ENCODE measurements around the gene DNAJC4. TPM values are rescaled to one million over a fixed set of nuclear protein-coding genes. Genes with fewer than 3 reads are reported as not detected.
"Not testable (repeated sequence)": the region's sequence is repeated elsewhere in the genome, so short reads cannot be mapped to it uniquely, and the experiment has no call there.

The DNAJC4 gene
- total RNA-seq, 1 donor from 2014 or later: 48.2 TPM

GRCh38 chr11:64245401-64245796 is 15.1 kb downstream of the DNAJC4 start:
- Mint-ChIP-seq H3K4me3 (peak overlapping the region; percentile 94), H3K36me3 (no peaks in the 10 kb centered on the region), H3K27ac (peak overlapping the region; percentile 99), H3K27me3 (no peaks in the 10 kb centered on the region), H3K4me1 (ENCODE audit: unreplicated experiment) (peaks cover 16% of the 10 kb centered on the region), H3K9me3 (no peaks in the 10 kb centered on the region)
- TF ChIP-seq, protein P1, sequence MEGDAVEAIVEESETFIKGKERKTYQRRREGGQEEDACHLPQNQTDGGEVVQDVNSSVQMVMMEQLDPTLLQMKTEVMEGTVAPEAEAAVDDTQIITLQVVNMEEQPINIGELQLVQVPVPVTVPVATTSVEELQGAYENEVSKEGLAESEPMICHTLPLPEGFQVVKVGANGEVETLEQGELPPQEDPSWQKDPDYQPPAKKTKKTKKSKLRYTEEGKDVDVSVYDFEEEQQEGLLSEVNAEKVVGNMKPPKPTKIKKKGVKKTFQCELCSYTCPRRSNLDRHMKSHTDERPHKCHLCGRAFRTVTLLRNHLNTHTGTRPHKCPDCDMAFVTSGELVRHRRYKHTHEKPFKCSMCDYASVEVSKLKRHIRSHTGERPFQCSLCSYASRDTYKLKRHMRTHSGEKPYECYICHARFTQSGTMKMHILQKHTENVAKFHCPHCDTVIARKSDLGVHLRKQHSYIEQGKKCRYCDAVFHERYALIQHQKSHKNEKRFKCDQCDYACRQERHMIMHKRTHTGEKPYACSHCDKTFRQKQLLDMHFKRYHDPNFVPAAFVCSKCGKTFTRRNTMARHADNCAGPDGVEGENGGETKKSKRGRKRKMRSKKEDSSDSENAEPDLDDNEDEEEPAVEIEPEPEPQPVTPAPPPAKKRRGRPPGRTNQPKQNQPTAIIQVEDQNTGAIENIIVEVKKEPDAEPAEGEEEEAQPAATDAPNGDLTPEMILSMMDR (conservative IDR thresholded peaks at IDR 0.05): no peak
- no peak for DNase-seq (ENCODE audit: extremely low spot score, unreplicated experiment)

DNA sequence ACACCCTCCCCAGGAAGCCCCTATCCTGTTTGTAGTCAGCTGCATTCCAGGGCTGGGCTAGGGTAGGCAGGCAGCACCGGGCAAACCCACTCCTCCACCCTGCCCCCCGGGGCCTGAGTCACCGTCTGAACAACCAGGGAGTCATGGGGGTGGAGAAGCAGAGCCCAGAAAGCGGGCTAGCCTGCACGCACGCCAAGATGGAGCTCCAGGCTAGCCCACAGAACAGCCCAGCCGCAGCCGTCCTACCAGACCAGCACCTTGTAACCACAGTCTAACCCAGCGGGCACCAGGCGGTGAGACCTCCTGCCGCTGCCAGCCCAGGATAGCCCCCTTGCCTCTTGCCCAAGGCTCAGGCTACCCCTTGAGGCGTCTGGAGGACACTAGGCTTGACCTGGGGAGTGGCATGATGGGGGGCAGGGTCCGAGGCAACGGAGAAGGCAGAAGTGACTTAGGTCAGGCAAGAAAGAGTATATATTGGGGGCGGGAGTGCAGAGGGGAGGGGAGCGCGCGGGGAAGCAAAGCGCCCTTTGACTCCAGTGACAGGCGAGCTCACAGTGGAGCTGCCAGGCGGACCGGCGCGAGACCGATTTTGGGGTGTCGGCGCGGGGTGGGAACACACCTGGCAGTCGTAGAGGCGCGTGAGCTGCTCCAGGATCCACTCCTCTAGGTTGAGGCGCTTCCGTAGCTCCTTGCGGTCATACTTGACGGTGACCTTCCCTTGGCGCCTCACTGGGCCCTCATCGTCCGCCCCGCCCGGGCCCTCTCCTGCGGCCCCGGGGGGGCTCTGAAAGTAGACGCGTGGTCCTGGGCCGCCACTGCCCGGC is 15.7 kb downstream of the DNAJC4 start:
- no peaks in the 10 kb centered on the region for H3K9me3 Mint-ChIP-seq
- DNase-seq (ENCODE audit: extremely low spot score, unreplicated experiment): no peak
- peak overlapping the region; percentile 99 for H3K27ac Mint-ChIP-seq
- peak overlapping the region; percentile 94 for H3K4me3 Mint-ChIP-seq
- TF ChIP-seq, protein P1 (conservative IDR thresholded peaks at IDR 0.05): peak; percentile 17
- no peaks in the 10 kb centered on the region for H3K27me3 Mint-ChIP-seq
- H3K36me3 Mint-ChIP-seq: no peaks in the 10 kb centered on the region
- peaks cover 16% of the 10 kb centered on the region for H3K4me1 Mint-ChIP-seq (ENCODE audit: unreplicated experiment)

GRCh38 chr11:64246621-64246870 is 16.2 kb downstream of the DNAJC4 start:
- H3K9me3 Mint-ChIP-seq; DNase-seq (ENCODE audit: extremely low spot score, unreplicated experiment); H3K27ac Mint-ChIP-seq; H3K36me3 Mint-ChIP-seq; H3K27me3 Mint-ChIP-seq: not testable (repeated sequence)
- H3K4me1 Mint-ChIP-seq (ENCODE audit: unreplicated experiment): peaks cover 16% of the 10 kb centered on the region
- H3K4me3 Mint-ChIP-seq: peak overlapping the region; percentile 94

DNA sequence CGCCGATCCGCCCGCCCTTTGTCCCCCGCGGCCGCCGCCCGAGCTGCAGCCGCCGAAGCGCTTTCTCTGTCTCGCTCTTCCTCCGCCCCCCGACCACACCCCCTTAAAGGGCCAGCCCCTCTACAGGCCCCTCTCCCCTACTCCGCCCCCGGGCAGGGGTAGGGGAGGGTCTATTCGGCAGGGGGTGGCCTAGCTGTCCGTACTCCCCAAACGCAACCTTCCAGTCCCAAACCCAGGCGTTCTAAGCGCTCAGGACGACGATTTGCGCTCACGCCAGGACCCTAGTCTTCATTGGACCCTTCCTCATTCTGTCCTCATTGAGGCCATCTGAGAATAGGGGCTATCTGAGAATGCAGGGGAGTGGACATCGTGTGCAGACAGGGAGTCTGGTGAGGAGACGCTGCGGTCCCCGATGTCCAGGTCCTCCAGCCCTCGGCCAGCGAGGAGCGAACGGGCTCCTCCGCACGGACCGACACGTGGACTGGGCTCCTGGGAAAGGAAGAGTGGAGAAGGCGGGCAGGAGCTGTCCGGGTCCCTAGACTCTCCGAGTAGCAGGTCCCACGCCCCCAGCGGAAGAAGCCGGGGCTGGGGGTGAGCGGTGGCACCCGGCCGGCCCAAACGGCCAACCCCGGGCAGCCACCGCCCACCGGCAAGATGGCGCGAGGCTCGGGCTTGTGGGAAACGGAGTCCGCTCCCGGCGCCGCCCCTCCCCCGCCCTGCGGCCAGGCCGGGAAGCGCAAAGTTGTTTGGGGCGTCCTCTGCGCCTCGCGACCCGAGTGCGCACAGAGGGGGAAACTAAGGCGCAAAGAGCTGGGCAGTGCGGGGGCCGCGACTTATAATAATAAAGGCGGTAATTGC is 16.8 kb downstream of the DNAJC4 start, which contains the start of gene PPP1R14B:
TSS of gene PPP1R14B (minus strand) at position 73 of the 858 bp plus-strand sequence. CDS start 270 bp downstream, outside the sequence.
- H3K9me3 Mint-ChIP-seq: no peaks in the 10 kb centered on the region
- H3K27me3 Mint-ChIP-seq: no peaks in the 10 kb centered on the region
- no peaks in the 10 kb centered on the region for H3K36me3 Mint-ChIP-seq
- peak within 1 kb of the TSS; percentile 94 for H3K4me3 Mint-ChIP-seq
- TF ChIP-seq, protein P1 (conservative IDR thresholded peaks at IDR 0.05): peak; percentile 33
- peak within 1 kb of the TSS; percentile 99 for H3K27ac Mint-ChIP-seq
- peak; percentile 90 for DNase-seq (ENCODE audit: extremely low spot score, unreplicated experiment)
- peaks cover 16% of the 10 kb centered on the region for H3K4me1 Mint-ChIP-seq (ENCODE audit: unreplicated experiment)

DNA sequence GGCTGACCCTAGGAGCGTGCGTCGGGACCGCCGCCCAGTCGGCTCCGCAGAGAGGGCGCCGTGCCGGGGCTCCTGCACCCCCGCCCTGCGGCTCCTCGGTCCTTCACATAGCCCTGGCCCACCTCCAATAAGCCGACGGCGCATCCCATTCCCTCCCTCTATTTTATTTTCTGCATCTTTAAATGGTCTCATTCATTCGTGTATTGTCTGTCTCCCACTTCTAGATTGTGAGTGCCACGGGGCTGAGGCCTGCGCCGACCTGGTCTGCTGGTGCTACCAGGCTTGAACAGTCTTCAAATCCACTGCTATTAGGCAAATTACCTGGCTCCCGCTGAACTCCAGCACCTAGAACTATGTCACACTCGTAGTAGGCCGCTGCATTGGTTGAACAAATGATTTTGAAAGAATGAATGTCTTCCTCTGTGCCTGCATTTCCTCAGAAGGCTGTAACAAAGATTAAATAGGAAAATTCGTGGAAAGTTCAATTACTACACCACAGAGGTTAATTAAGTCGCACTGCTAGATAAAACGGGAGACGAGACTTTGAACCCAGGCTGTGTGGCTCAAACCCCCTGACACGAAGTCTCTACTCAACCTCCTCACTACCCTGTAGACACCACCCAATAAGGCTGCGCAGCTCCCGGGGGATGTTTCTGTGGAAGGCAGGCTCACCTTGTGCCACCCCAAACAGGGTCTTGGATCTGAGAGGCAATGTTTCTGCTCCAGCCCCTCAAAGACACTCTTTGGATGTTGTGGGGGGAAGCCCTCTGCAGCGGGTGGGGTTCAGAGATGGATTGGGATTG is 17.6 kb downstream of the DNAJC4 start:
- DNase-seq (ENCODE audit: extremely low spot score, unreplicated experiment): no peak
- peak overlapping the region; percentile 85 for H3K4me3 Mint-ChIP-seq
- no peaks in the 10 kb centered on the region for H3K36me3 Mint-ChIP-seq
- peak overlapping the region; percentile 76 for H3K27ac Mint-ChIP-seq
- peaks cover 13% of the 10 kb centered on the region for H3K4me1 Mint-ChIP-seq (ENCODE audit: unreplicated experiment)
- H3K27me3 Mint-ChIP-seq: no peaks in the 10 kb centered on the region
- H3K9me3 Mint-ChIP-seq: no peaks in the 10 kb centered on the region
- TF ChIP-seq, protein P1 (conservative IDR thresholded peaks at IDR 0.05): peak; percentile 4

Data from type B pancreatic cell (in vitro differentiated cells).